HG02938 (cell line): ENCODE results near the gene RHBDF2.
"Not testable (repeated sequence)": the region's sequence is repeated elsewhere in the genome, so short reads cannot be mapped to it uniquely, and the experiment has no call there.

ENCODE experiments used
- ATAC-seq: cut with Tn5 transposase; IDR thresholded peaks from one replicate; pipeline ENCODE4 v1.9.1; 2021; ENCODE audit warnings: mild to moderate bottlenecking, moderate library complexity; ENCODE audit not compliant: unreplicated experiment

The RHBDF2 gene

GRCh38 chr17:76538281-76538931 is 37.2 kb upstream of the RHBDF2 start:
- no peak for ATAC-seq

GRCh38 chr17:76537578-76538280 is 36.5 kb upstream of the RHBDF2 start, which contains the start of gene CYGB:
Gene CYGB, minus strand, starts transcription at chr17:76537709. Its CDS starts 167 bp downstream, at chr17:76537542.
- no peak for ATAC-seq

GRCh38 chr17:76537288-76537577 is 36.0 kb upstream of the RHBDF2 start:
- no peak for ATAC-seq

- no peak for ATAC-seq
Measured at GRCh38 chr17:76536511-76537287, 35.5 kb upstream of the RHBDF2 start.

- no peak for ATAC-seq
Measured at GRCh38 chr17:76535788-76536510, 34.7 kb upstream of the RHBDF2 start.

- no peak for ATAC-seq
Measured at GRCh38 chr17:76534831-76535732, 33.9 kb upstream of the RHBDF2 start.

- ATAC-seq, result not testable (repeated sequence)
Measured at GRCh38 chr17:76533640-76534359, 32.6 kb upstream of the RHBDF2 start.

GRCh38 chr17:76532072-76532651 is 30.9 kb upstream of the RHBDF2 start:
- no peak for ATAC-seq

GRCh38 chr17:76531486-76532038 is 30.3 kb upstream of the RHBDF2 start:
- ATAC-seq, result no peak

- ATAC-seq, result no peak
Measured at GRCh38 chr17:76530811-76531485, 29.7 kb upstream of the RHBDF2 start.

- ATAC-seq, result no peak
Measured at GRCh38 chr17:76530095-76530723, 29.0 kb upstream of the RHBDF2 start.

GRCh38 chr17:76529224-76530094 is 28.2 kb upstream of the RHBDF2 start:
- no peak for ATAC-seq

- ATAC-seq, result no peak
Measured at GRCh38 chr17:76528528-76529223, 27.5 kb upstream of the RHBDF2 start.

GRCh38 chr17:76528156-76528527 is 26.9 kb upstream of the RHBDF2 start:
- ATAC-seq, result peak; percentile 39

- ATAC-seq, result peak; percentile 38
Measured at GRCh38 chr17:76527430-76528111, 26.3 kb upstream of the RHBDF2 start.

- not testable (repeated sequence) for ATAC-seq
Measured at GRCh38 chr17:76527016-76527415, 25.8 kb upstream of the RHBDF2 start.
